K562 (cell line): ENCODE measurements around the gene PRR5. TPM values are rescaled to one million over a fixed set of nuclear protein-coding genes. Genes with fewer than 3 reads are reported as not detected.
A peak's percentile ranks its signal among the peaks of the same experiment; 100 is the strongest.

Experiments
- ATAC-seq: fragments of 200-7000 bp; cut with Tn5 transposase; 3 replicates; pipeline ENCODE4 v1.9.1; 2020; ENCODE audit warnings: moderate library complexity
- BruUV-seq: library from RNA; stranded (reverse); fragments of 400-500 nt; replicated peaks from 2 replicates; lab custom pipeline; 2021; lab: Mats Ljungman, UMichigan
- CTCF ChIA-PET: fragments of 300-600 bp; formaldehyde crosslinking; extraction: SDS; loops from one replicate; lab custom pipeline; 2021; ENCODE audit warnings: low intra/inter-chr PET ratio; lab: Yijun Ruan, JAX
- POLR2A ChIA-PET: fragments of 300-600, 350-650 bp; sonication (Branson Sonifier 250); formaldehyde crosslinking; extraction: SDS; loops from one replicate; lab custom pipeline; 2021; ENCODE audit warnings: antibody characterized with exemption, inconsistent platforms; lab: Yijun Ruan, JAX
- DNase-seq, 4 experiments: peaks; one replicate each; pipeline versions ENCODE4 v3.0.0 to v3.0.0-alpha.2; 2011 to 2018; ENCODE audit warnings: low spot score in 3 of 4, mixed read lengths in 3 of 4; ENCODE audit errors: extremely low read depth in 1 of 4
- FAIRE-seq: peaks from 2 replicates; lab custom pipeline; 2011; peaks lifted over from hg19 to GRCh38; lab: Jason Lieb, UNC
- H2AFZ ChIP-seq: 2 replicates; pipeline ENCODE4 v1.6.0; 2011; ENCODE audit warnings: low read depth, low read length, control low read depth, inconsistent platforms
- H3K27ac ChIP-seq: fragments of 200-600 bp; 3 replicates; pipeline ENCODE4 v1.8.0; 2011; ENCODE audit warnings: low read depth, mild to moderate bottlenecking, control low read depth, inconsistent platforms, low read length, moderate library complexity, mixed read lengths; ENCODE audit errors: extremely low read depth
- H3K27me3 ChIP-seq, 2 experiments: fragments of 300-600 bp in 1 of 2; 2 replicates in 1 of 2; 3 replicates in 1 of 2; pipeline versions ENCODE4 v1.6.0 to v1.8.0; 2011; ENCODE audit warnings: inconsistent platforms in 2 of 2, low read length in 2 of 2, mild to moderate bottlenecking in 1 of 2, mixed read lengths in 1 of 2, moderate library complexity in 1 of 2; ENCODE audit not compliant: control insufficient read depth in 2 of 2, insufficient read depth in 2 of 2
- H3K36me3 ChIP-seq: fragments of 300-600 bp; 3 replicates; pipeline ENCODE4 v1.8.0; 2011; ENCODE audit warnings: mild to moderate bottlenecking, low read length, inconsistent platforms; ENCODE audit not compliant: control insufficient read depth, insufficient read depth
- H3K4me1 ChIP-seq, 2 experiments: fragments of 200-600 bp in 1 of 2; replicated peaks in 1 of 2; 2 replicates in 1 of 2; 3 replicates in 1 of 2; pipeline versions ENCODE4 v1.5.1 to v1.8.0; 2011; ENCODE audit warnings: inconsistent platforms in 2 of 2, low read length in 2 of 2, mild to moderate bottlenecking in 1 of 2, mixed read lengths in 1 of 2, moderate library complexity in 1 of 2; ENCODE audit not compliant: control insufficient read depth in 2 of 2, insufficient read depth in 2 of 2
- H3K4me2 ChIP-seq: 2 replicates; pipeline ENCODE4 v1.6.1; 2011; ENCODE audit warnings: low read length, control low read depth, inconsistent platforms, mixed read lengths; ENCODE audit not compliant: insufficient read depth
- H3K4me3 ChIP-seq: fragments of 200-600 bp; sonication (generic), shearing (Covaris generic); 2 replicates; pipeline ENCODE4 v1.5.1; 2016; ENCODE audit warnings: control low read depth, inconsistent platforms
- H3K79me2 ChIP-seq: fragments of 200-600 bp; 3 replicates; pipeline ENCODE4 v1.8.0; 2011; ENCODE audit warnings: low read length, inconsistent platforms; ENCODE audit not compliant: control insufficient read depth, insufficient read depth
- H3K9ac ChIP-seq, 2 experiments: 2 replicates each; pipeline versions ENCODE4 v1.6.0 to v1.6.1; 2011; ENCODE audit warnings: low read depth in 2 of 2, low read length in 2 of 2, control low read depth in 1 of 2, inconsistent platforms in 1 of 2, mild to moderate bottlenecking in 1 of 2, mixed read lengths in 1 of 2; ENCODE audit not compliant: insufficient read depth in 1 of 2
- H3K9me1 ChIP-seq: one replicate; pipeline ENCODE4 v1.6.0; 2011; ENCODE audit warnings: inconsistent platforms, mild to moderate bottlenecking, low read length, moderate library complexity; ENCODE audit not compliant: control insufficient read depth, insufficient read depth
- H3K9me3 ChIP-seq: replicated peaks from 2 replicates; pipeline ENCODE4 v1.5.1; 2011; ENCODE audit warnings: low read depth, low read length, inconsistent platforms; ENCODE audit not compliant: control insufficient read depth, insufficient read depth
- H4K20me1 ChIP-seq: replicated peaks from 2 replicates; pipeline ENCODE4 v1.6.1; 2011; ENCODE audit warnings: low read length, inconsistent platforms, mixed read lengths; ENCODE audit not compliant: control insufficient read depth, insufficient read depth
- CXXC5 ChIP-seq: fragments of 250-450 bp; sonication (Bioruptor Pico); IDR thresholded peaks from 2 replicates; pipeline ENCODE4 v1.8.0; 2022; ENCODE audit warnings: inconsistent platforms, mild to moderate bottlenecking, moderate library complexity
- EGR1 ChIP-seq: fragments of 450-650 bp; conservative IDR thresholded peaks from 2 replicates; pipeline ENCODE4 v1.6.1; 2017; ENCODE audit warnings: mild to moderate bottlenecking
- MYBL2 ChIP-seq, 2 experiments: fragments of 450-650 bp in 1 of 2; sonication (generic) in 1 of 2; formaldehyde crosslinking in 1 of 2; IDR thresholded peaks; 2 replicates each; pipeline versions ENCODE4 v1.6.1 to v1.8.1; 2017 to 2022; ENCODE audit warnings: borderline replicate concordance in 1 of 2, inconsistent platforms in 1 of 2, low read depth in 1 of 2, mild to moderate bottlenecking in 1 of 2, missing genetic modification reagents in 1 of 2, moderate library complexity in 1 of 2
- RBBP5 ChIP-seq: fragments of 200-600 bp; sonication (generic); IDR thresholded peaks from 2 replicates; pipeline ENCODE4 v1.6.1; 2012; ENCODE audit warnings: borderline replicate concordance, mild to moderate bottlenecking, low read length, control low read depth, inconsistent platforms; ENCODE audit not compliant: insufficient read depth, poor library complexity, severe bottlenecking
- WGBS: fragments of 100-300 bp; shearing (Covaris generic); methylation state at CpG from one replicate; pipeline ENCODE4 v1.1.6; 2016; ENCODE audit warnings: low coverage, mixed read lengths; ENCODE audit not compliant: insufficient coverage; ENCODE audit errors: missing lambda C conversion rate; 5-methylcytosine and 5-hydroxymethylcytosine counted together
- in situ Hi-C: fragments of 300-500 bp; cut with MboI; formaldehyde crosslinking; loops from 4 replicates; pipeline ENCODE4 v1.15.0; 2018; ENCODE audit warnings: inconsistent platforms, mixed read lengths
- intact Hi-C: fragments of 100-400 bp; cut with micrococcal nuclease; formaldehyde crosslinking; loops from 2 replicates; pipeline ENCODE4 v1.14.2; 2022
- polyA plus RNA-seq, 8 experiments: library from polyadenylated mRNA; depleted of rRNA in 4 of 8; stranded (reverse) in 5 of 8; unstranded in 3 of 8; fragments of >200 nt; fragmentation: Nextera tagmentation in 2 of 8; fragmentation: Illumina TruSeq in 1 of 8; extraction: Ambion mirVana in 2 of 8; extraction: Trizol in 1 of 8; gene quantifications; 2 replicates each; pipeline versions ENCODE4 v1.2.1 to v1.2.3, GENCODE V29; 2011 to 2014; ENCODE audit warnings: inconsistent platforms in 1 of 8, missing spikeins in 1 of 8
- total RNA-seq, 7 experiments: library from RNA; depleted of rRNA in 6 of 7; stranded (reverse); fragments of >200 nt in 6 of 7; fragmentation: Illumina TruSeq in 2 of 7; extraction: Trizol in 2 of 7; gene quantifications; 2 replicates each; pipeline versions ENCODE4 v1.2.1 to v1.2.3, GENCODE V29; 2011 to 2021; ENCODE audit warnings: low replicate concordance in 1 of 7

Gene PRR5
- total and polyA plus RNA-seq, 9 of the 15 experiments (the other 6 are each of a cell fraction or from before 2014, with no cell fraction given) = 0.13 to 21.0 (median 7.5) TPM

DNA sequence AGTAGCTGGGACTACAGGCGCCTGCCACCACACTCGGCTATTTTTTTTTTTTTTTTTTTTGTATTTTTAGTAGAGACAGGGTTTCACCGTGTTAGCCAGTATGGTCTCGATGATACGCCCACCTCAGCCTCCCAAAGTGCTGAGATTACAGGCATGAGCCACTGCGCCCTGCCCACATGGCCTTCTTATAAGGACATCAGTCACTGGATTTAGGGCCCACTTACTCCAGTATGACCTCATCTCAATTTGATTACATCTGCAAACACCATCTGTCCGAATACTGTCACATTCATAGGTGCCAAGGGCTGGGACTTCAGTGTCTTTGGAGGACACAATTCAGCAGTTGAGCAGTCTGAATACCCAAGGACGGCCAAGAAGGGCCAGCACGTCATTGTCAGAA is 8.2 kb upstream of the PRR5 start:
- ChIA-PET POLR2A (no interaction called here), CTCF (no interaction called here)
- DNase-seq (no peak), FAIRE-seq (no peak), ATAC-seq (no peak)
- Histone ChIP-seq H3K27ac (no peak overlapping the region), H3K27me3 (no peaks in the 10 kb centered on the region), H3K79me2 (peaks cover 21% of the 10 kb centered on the region), H3K36me3 (peaks cover 6% of the 10 kb centered on the region; the same call in 1 of the 3 replicates), H3K4me1 (peaks cover 6 to 31% of the 10 kb centered on the region in 2 experiments; a peak in 3 of 5 replicates), H3K9me1 (no peaks in the 10 kb centered on the region), H4K20me1 (peaks cover 23% of the 10 kb centered on the region), H3K4me2 (no peak overlapping the region), H3K4me3 (no peak overlapping the region), H2AFZ (no peak overlapping the region), H3K9ac (no peak overlapping the region), H3K9me3 (no peaks in the 10 kb centered on the region)
- 79% methylated on average over 4 of the region's 9 CpGs for WGBS
- intact Hi-C loops = no loop called here
- in situ Hi-C loops = no loop called here
- BruUV-seq = no TSS peak
- TF ChIP-seq CXXC5 (no peak), MYBL2 (IDR thresholded peaks at IDR 0.05; ENCODE audit: low read depth) (no peak), MYBL2 (CRISPR knock-in tag; IDR thresholded peaks at IDR 0.05; ENCODE audit: borderline replicate concordance) (no peak), RBBP5 (no peak), EGR1 (peak; percentile 36)
